Measurements from ENCODE around the gene SDS.

- TF ChIP-seq USF2 (IDR thresholded peaks at IDR 0.05; ENCODE audit: low read length) (no peak), MAX (IDR thresholded peaks at IDR 0.05) (no peak)
Observed at GRCh38 chr12:113370923-113371682, 32.6 kb downstream of the SDS start.
